Stimulated activated naive B cell treated with anti-CD40 and anti-IgM and Interleukin-4, amounts not matched to agents 10 μg/mL and 1 μg/mL and 100 μg/mL, for 72 hours (primary cell): ENCODE results near the gene KRTAP10-11.

Source experiments
- ATAC-seq, 2 donors: fragments of 150-1000 bp; cut with Tn5 transposase; replicated peaks; 2 replicates each; pipeline ENCODE4 v1.10.0; 2021; ENCODE audit warnings: moderate library complexity in 1 of 2
- DNase-seq: peaks from one replicate; pipeline ENCODE4 v3.0.0; 2021
- H3K27ac Mint-ChIP-seq: one replicate; pipeline ENCODE4 v1.8.0; 2022; ENCODE audit warnings: mild to moderate bottlenecking, mixed read lengths
- H3K27me3 Mint-ChIP-seq, 2 donors: one replicate each; pipeline ENCODE4 v1.8.0; 2022; ENCODE audit warnings: mixed read lengths in 2 of 2
- H3K36me3 Mint-ChIP-seq, 2 donors: one replicate each; pipeline ENCODE4 v1.8.0; 2022; ENCODE audit warnings: mixed read lengths in 2 of 2, mild to moderate bottlenecking in 1 of 2
- H3K4me1 Mint-ChIP-seq, 2 donors: one replicate each; pipeline ENCODE4 v1.8.0; 2022; ENCODE audit warnings: mixed read lengths in 2 of 2, mild to moderate bottlenecking in 1 of 2
- H3K4me3 Mint-ChIP-seq, 2 donors: one replicate each; pipeline ENCODE4 v1.8.0; 2022; ENCODE audit warnings: mild to moderate bottlenecking in 2 of 2, mixed read lengths in 2 of 2, moderate library complexity in 1 of 2
- H3K9me3 Mint-ChIP-seq, 2 donors: one replicate each; pipeline ENCODE4 v1.8.0; 2022; ENCODE audit warnings: mixed read lengths in 2 of 2, mild to moderate bottlenecking in 1 of 2

Gene KRTAP10-11

DNA sequence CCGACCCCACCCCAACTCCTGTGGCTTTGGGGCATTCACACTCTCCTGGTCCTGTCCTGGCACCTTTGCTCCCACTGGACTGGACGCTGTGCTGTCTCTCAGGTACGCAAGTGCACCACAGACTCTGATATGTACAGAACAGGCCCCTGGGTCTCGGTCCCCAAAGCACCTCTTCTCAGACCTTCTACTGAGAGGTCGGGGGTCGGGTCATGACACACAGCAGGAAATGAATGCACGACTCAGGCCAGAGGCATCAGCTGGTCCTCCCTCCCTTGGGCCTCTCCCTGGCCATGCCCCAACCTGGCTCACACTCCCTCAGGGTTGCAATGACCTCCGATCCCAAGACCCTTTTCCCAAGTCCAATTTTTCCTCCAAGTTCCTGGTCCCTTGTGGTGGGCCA, 49.0 kb downstream of the KRTAP10-11 start:
- DNase-seq = no peak
- Mint-ChIP-seq H3K9me3 (peaks cover 7 to 10% of the 10 kb centered on the region in 2 donors), H3K27me3 (peaks cover 47 to 51% of the 10 kb centered on the region in 2 donors), H3K4me3 (no peak overlapping the region), H3K36me3 (no peaks in the 10 kb centered on the region), H3K4me1 (no peaks in the 10 kb centered on the region), H3K27ac (no peak overlapping the region)
- no peak for ATAC-seq

DNA sequence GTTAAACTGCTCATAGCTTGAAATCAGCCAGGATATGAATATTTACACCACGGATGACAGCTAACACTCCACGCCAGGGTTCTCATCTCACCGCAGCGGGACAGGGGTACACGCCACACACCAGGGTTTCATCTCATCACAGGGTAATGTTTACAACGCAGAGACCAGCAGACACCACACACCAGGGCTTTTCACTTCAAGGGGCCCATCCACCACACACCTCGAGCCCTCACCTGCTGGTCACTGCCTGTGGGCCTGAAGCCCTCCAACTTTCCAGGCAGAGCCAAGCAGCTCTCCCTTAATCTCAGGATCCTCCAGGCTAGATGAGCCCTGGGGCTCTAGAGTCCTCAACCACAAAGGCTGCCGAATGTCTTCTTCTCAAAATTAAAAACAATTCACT, 49.4 kb downstream of the KRTAP10-11 start:
- H3K36me3 Mint-ChIP-seq = no peaks in the 10 kb centered on the region
- H3K4me1 Mint-ChIP-seq = no peaks in the 10 kb centered on the region
- ATAC-seq = no peak
- peaks cover 48 to 53% of the 10 kb centered on the region in 2 donors for H3K27me3 Mint-ChIP-seq
- H3K4me3 Mint-ChIP-seq = no peak overlapping the region
- no peak for DNase-seq
- H3K27ac Mint-ChIP-seq = no peak overlapping the region
- H3K9me3 Mint-ChIP-seq = peaks cover 7 to 10% of the 10 kb centered on the region in 2 donors

DNA sequence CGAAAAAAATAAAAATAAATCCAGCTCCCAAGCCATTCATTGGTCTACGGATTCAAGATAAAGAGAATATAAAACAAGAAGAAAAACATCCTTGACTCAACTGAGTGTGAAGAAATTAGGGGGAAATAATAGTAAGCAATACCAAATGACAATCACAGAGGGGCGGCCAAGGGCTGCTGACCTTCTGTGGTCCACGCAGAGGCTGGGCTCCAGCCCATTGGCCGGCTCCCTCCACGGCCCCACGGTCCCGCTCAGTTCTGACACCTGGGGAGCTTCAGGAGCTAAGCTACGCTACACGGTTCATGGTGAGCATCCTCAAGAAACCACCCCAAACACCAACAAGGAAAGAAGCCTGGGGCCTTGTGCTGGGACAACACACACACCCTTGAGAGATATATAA, 50.4 kb downstream of the KRTAP10-11 start:
- DNase-seq = no peak
- Mint-ChIP-seq H3K36me3 (no peaks in the 10 kb centered on the region), H3K4me1 (no peaks in the 10 kb centered on the region), H3K27ac (no peak overlapping the region), H3K9me3 (peaks cover 7 to 10% of the 10 kb centered on the region in 2 donors), H3K27me3 (peaks cover 51 to 62% of the 10 kb centered on the region in 2 donors), H3K4me3 (no peak overlapping the region)
- ATAC-seq = no peak
